SK-N-MC (cell line): Measurements from ENCODE around the gene NEK11.
A peak's percentile ranks its signal among the peaks of the same experiment; 100 is the strongest.

Experiments used
- DNase-seq: peaks from one replicate; pipeline ENCODE4 v3.0.0-alpha.2; 2011; ENCODE audit warnings: low read depth, low spot score
- H3K27ac ChIP-seq: fragments of 200-600 bp; sonication (generic); 2 replicates; pipeline ENCODE4 v1.5.1; 2016; ENCODE audit warnings: mixed run types
- H3K36me3 ChIP-seq: fragments of 200-600 bp; sonication (generic); 2 replicates; pipeline ENCODE4 v1.6.1; 2017; ENCODE audit warnings: antibody characterized with exemption, low read length, mixed read lengths; ENCODE audit not compliant: insufficient read depth
- H3K4me3 ChIP-seq: fragments of 200-600 bp; sonication (generic); 2 replicates; pipeline ENCODE4 v1.5.1; 2016
- H3K9ac ChIP-seq: fragments of 200-600 bp; sonication (generic); 2 replicates; pipeline ENCODE4 v1.8.0; 2017; ENCODE audit warnings: mixed run types, mixed read lengths; ENCODE audit not compliant: insufficient read length
- H3K9me3 ChIP-seq: fragments of 200-600 bp; sonication (generic); 2 replicates; pipeline ENCODE4 v1.6.1; 2017; ENCODE audit warnings: low read depth, mild to moderate bottlenecking, antibody characterized with exemption, low read length, moderate library complexity, mixed read lengths
- EZH2 ChIP-seq: fragments of 200-600 bp; sonication (generic); IDR thresholded peaks from one replicate; pipeline ENCODE4 v1.6.1; 2017; ENCODE audit warnings: antibody characterized with exemption
- FOXP2 ChIP-seq: optimal IDR thresholded peaks from 2 replicates; pipeline ENCODE3; 2011; ENCODE audit warnings: mild to moderate bottlenecking, moderate library complexity; ENCODE audit not compliant: insufficient read depth; ENCODE audit errors: extremely low read length, control extremely low read depth
- POLR2AphosphoS5 ChIP-seq: IDR thresholded peaks from 2 replicates; pipeline ENCODE4 v1.6.1; 2012; ENCODE audit warnings: mild to moderate bottlenecking, low read depth, low read length, borderline replicate concordance

The NEK11 gene

DNA sequence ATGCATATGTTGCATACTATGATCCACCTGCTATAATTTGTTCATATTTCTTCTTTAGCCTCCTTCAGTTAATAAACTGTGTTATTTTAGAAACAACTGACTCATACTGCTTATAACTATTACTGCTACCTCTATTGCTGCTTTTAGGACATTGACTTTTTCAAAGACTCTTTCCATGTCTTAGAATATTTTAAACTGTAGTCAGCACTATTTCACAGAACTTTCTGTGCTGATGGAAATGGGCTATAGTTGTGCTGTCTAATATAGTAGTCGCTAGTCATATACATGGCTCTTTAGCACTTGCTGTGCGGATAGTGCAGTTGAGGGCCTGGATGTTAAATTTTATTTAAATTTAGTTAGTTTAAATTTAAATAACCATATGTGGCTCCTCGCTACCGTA lies 55.6 kb downstream of the NEK11 start:
- no peak for TF ChIP-seq FOXP2
- TF ChIP-seq POLR2AphosphoS5: no peak
- no peak for TF ChIP-seq EZH2
- Histone ChIP-seq H3K27ac (no peak overlapping the region), H3K9ac (no peak overlapping the region), H3K4me3 (no peak overlapping the region), H3K36me3 (no peaks in the 10 kb centered on the region), H3K9me3 (no peaks in the 10 kb centered on the region)
- DNase-seq: no peak

DNA sequence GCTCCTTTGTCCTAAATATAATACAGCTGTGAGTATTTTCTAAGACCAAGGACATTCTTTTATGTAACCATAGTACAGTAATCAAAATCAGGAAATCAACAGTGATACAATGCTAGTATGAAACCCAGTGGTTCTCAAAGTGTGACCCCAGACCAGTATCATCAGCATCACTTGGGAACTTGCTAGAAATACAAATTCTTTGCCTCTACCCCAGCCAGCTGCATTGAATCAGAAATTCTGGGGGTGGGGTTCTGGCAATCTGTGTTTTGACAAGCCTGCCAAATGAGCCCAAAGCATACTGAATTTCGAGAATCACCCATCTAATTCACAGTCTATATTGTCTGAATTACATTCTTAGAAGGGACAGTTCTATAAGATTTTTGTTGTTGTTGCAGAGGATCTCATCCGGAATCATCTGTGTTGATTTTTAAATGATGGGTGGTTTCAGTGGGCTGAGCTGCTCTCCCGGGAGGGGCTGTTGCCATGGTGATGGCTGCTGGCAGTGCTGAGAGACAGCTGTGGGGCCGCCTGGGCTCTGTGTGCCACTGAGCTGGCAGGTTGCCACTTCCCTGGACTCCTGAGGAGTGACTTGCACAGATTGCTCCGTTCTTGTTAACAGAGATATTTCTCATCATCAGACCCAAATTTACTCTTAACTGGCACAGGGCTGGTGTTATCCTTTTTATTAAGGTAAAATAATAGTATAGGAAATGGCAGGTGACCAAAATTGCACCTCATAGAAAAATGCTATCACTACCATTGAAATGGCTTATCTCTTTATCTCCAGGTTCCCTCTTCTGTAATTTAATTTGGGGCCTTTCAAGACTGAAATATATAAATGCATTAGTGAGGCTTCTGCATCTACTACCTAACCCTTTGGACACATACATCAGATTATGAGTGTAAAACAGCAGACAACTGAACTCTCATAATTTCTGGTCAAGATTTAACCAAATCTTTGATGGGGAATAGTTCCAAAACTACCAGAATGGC lies 56.5 kb downstream of the NEK11 start:
- no peaks in the 10 kb centered on the region for H3K9me3 ChIP-seq
- no peaks in the 10 kb centered on the region for H3K36me3 ChIP-seq
- H3K4me3 ChIP-seq: no peak overlapping the region
- TF ChIP-seq POLR2AphosphoS5: no peak
- no peak for TF ChIP-seq FOXP2
- TF ChIP-seq EZH2: no peak
- peak; percentile 53 for DNase-seq
- H3K27ac ChIP-seq: no peak overlapping the region
- no peak overlapping the region for H3K9ac ChIP-seq

DNA sequence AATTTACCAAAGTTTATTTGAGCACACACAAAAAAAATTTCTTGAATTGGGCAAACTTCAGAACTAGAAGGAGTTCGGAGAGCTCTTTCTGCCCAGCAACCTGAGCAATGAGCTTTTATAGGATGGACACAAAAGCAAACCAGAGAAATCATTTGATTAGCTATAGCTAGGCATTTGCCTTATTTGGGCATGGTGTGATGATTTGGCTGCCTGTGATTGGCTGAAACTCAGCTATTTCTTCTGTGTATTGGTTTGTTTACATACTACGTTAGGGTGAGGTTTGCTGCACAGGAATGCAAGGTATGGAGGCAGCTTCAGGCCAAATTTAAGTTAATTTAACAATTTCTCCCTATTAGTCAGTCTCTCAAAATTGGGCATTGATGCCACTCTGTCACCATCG lies 65.1 kb downstream of the NEK11 start:
- DNase-seq: no peak
- Histone ChIP-seq H3K9ac (no peak overlapping the region), H3K9me3 (no peaks in the 10 kb centered on the region), H3K36me3 (no peaks in the 10 kb centered on the region), H3K27ac (no peak overlapping the region), H3K4me3 (no peak overlapping the region)
- TF ChIP-seq EZH2 (no peak), POLR2AphosphoS5 (no peak), FOXP2 (no peak)

DNA sequence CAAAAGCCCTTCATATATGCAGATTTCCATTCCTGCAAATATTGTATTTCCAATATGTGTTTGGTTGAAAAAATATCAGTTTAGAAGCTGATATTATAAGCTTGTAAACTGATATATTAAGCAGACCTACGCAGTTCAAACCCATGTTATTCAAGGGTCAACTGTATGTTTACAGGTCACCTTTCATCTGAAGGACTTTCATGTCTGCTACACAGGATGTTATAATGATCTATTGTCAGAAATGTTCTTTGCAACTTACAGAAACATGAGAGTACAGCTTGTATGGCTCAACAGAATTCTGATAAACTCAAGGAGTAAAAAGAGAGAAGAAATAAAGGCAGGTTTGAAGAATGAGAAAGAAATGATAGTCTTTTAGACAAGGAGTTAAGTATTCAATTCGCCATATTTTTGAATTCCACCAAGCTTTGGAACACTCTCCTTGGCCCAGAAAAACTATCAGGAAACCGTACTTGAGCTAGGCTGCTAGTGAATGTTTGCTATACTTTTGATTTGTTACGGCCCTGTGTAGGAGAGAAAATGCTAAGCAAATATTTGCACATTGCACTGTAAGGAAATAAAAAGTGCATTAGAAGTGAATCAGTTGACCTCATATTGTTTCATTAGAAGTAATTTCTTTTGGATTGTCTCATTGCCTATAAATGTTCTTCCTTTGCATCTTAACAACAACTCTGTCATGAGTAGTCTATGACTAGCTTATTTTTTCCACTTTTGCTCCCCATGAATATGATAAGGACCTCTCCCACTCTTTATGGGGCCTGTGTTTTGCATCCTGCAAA lies 81.2 kb downstream of the NEK11 start:
- no peaks in the 10 kb centered on the region for H3K9me3 ChIP-seq
- no peaks in the 10 kb centered on the region for H3K36me3 ChIP-seq
- DNase-seq: no peak
- no peak for TF ChIP-seq FOXP2
- no peak for TF ChIP-seq EZH2
- no peak for TF ChIP-seq POLR2AphosphoS5
- H3K27ac ChIP-seq: no peak overlapping the region
- no peak overlapping the region for H3K9ac ChIP-seq
- H3K4me3 ChIP-seq: no peak overlapping the region

DNA sequence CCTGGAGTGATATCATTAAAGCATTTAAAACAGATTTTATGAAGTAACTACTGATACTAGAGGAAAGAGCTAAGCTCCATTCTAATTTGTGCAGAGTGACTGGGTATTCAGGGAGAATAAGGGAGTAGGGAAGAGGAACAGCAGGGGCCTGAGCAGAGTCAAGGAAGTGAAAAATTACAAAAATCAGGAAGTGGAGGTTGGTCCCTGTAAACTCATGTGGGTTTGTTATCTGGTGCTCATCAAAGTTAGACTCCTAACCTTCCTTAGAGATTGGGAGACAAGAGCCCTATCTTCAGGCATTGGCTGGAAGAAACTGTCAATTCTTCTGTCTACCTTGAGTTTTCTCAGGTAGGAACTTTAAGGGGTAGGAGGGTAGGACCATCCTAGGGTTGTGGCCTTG lies 82.5 kb downstream of the NEK11 start:
- H3K9ac ChIP-seq: peak overlapping the region; percentile 20
- H3K27ac ChIP-seq: peak overlapping the region; percentile 85
- no peaks in the 10 kb centered on the region for H3K36me3 ChIP-seq
- H3K4me3 ChIP-seq: peak overlapping the region; percentile 40
- TF ChIP-seq POLR2AphosphoS5: no peak
- no peak for TF ChIP-seq FOXP2
- DNase-seq: peak; percentile 39
- H3K9me3 ChIP-seq: no peaks in the 10 kb centered on the region

DNA sequence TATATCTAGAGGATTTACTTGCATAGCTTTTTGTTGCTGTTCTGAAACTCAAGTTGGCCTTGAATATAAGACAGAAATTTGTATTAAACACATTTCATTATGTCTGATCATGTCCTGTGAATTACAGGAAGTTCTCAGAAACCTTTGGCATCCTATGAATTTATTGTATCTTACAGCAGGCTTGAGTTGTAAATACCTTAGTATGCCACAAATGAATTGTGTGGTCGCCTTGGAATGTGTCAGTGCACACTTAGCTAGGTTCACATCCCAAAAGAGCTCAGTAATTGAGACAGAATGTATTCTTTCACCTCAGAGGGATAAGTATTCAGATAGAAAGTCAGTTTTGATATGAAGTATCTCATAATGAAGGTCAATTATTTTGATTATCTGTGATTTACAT lies 83.4 kb downstream of the NEK11 start:
- peak overlapping the region; percentile 20 for H3K9ac ChIP-seq
- H3K27ac ChIP-seq: peak overlapping the region; percentile 85
- no peak for TF ChIP-seq EZH2
- no peak for TF ChIP-seq FOXP2
- no peak; the same call in 1 of the 2 replicates for TF ChIP-seq POLR2AphosphoS5
- peak; percentile 39 for DNase-seq
- H3K9me3 ChIP-seq: no peaks in the 10 kb centered on the region
- no peaks in the 10 kb centered on the region for H3K36me3 ChIP-seq
- H3K4me3 ChIP-seq: peak overlapping the region; percentile 40

DNA sequence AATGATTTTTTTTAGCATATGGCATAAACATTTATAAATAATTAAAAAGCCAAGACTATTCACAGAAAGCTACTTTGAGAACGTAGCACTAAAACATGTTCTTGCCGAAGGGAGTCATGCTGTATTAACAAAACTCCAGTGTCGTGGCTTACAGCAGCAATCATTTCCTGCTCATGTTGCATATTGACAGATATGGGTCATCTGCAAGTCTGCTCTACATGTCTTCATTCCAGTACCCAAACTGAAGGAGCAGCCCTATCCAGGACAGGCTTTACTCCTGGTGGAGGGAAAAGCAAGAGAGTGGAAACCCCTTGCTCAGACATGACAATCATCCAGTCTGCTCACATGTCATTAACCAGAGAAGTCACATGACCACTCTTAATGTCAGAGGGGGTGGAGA lies 87.6 kb downstream of the NEK11 start:
- peak; percentile 73 for DNase-seq
- Histone ChIP-seq H3K9ac (peak overlapping the region; percentile 1), H3K4me3 (peak overlapping the region; percentile 59), H3K27ac (peak overlapping the region; percentile 86), H3K36me3 (no peaks in the 10 kb centered on the region), H3K9me3 (no peaks in the 10 kb centered on the region)
- no peak for TF ChIP-seq EZH2
- TF ChIP-seq FOXP2: peak; percentile 94

DNA sequence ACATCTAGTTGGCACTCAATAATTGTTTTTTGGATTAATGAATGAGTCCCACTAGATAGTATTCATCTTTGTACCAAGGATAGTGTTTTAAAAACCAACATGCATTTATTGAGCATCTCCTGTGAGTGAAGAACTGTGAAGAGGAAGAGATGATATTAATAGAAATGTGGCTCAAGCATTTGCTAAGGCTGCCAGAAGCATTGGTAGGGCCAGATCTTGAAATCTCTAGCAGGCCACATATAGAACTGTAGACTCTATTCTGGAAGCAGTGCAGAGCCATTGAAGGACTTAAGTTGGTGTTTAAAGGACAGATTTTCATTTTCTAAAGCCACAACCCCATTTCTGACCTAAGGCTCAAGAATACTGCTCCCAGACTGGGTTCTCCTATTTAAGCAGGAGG lies 99.0 kb downstream of the NEK11 start:
- H3K9me3 ChIP-seq: peaks cover 6% of the 10 kb centered on the region; the same call in 1 of the 2 replicates
- no peaks in the 10 kb centered on the region for H3K36me3 ChIP-seq
- DNase-seq: no peak
- TF ChIP-seq FOXP2: no peak
- no peak for TF ChIP-seq EZH2
- no peak for TF ChIP-seq POLR2AphosphoS5
- no peak overlapping the region for H3K27ac ChIP-seq
- no peak overlapping the region for H3K4me3 ChIP-seq
- no peak overlapping the region for H3K9ac ChIP-seq
